GM12878 (cell line): Measurements from ENCODE around the gene TIMP4.

Experiments
- CTCF ChIP-seq, 3 experiments: IDR thresholded peaks in 2 of 3; conservative IDR thresholded peaks in 1 of 3; 2 replicates each; pipeline ENCODE4 v1.5.1; 2011; ENCODE audit warnings: low read depth in 3 of 3, low read length in 3 of 3, mild to moderate bottlenecking in 3 of 3, control low read depth in 2 of 3, moderate library complexity in 2 of 3, inconsistent platforms in 1 of 3, mixed read lengths in 1 of 3; ENCODE audit not compliant: control insufficient read depth in 2 of 3, insufficient read depth in 1 of 3; ENCODE audit errors: extremely low read depth in 1 of 3
- ETV6 ChIP-seq, 2 experiments: fragments of 450-650 bp in 1 of 2; IDR thresholded peaks in 1 of 2; conservative IDR thresholded peaks in 1 of 2; 2 replicates each; pipeline ENCODE4 v1.6.1; 2014; ENCODE audit warnings: antibody characterized with exemption in 1 of 2, borderline replicate concordance in 1 of 2, low read depth in 1 of 2, mild to moderate bottlenecking in 1 of 2, moderate library complexity in 1 of 2
- NR2F1 ChIP-seq: fragments of 450-650 bp; conservative IDR thresholded peaks from 2 replicates; pipeline ENCODE4 v1.6.1; 2017; ENCODE audit warnings: mild to moderate bottlenecking
- POLR2A ChIP-seq: IDR thresholded peaks from 2 replicates; pipeline ENCODE4 v1.6.1; 2011; ENCODE audit warnings: low read depth, mild to moderate bottlenecking, low read length
- POLR2AphosphoS5 ChIP-seq: IDR thresholded peaks from 2 replicates; pipeline ENCODE4 v1.6.1; 2011; ENCODE audit warnings: mild to moderate bottlenecking, low read length, inconsistent platforms
- RFX5 ChIP-seq: IDR thresholded peaks from 2 replicates; pipeline ENCODE4 v1.6.1; 2011; ENCODE audit warnings: low read depth, low read length, improper control_type of control experiment
- TCF7 ChIP-seq: IDR thresholded peaks from 2 replicates; pipeline ENCODE4 v1.6.1; 2014; ENCODE audit warnings: antibody characterized with exemption, borderline replicate concordance
- USF2 ChIP-seq: IDR thresholded peaks from 2 replicates; pipeline ENCODE4 v1.6.1; 2011; ENCODE audit warnings: low read depth, low read length, improper control_type of control experiment, borderline replicate concordance
- ZBTB4 ChIP-seq: fragments of 450-650 bp; formaldehyde crosslinking; IDR thresholded peaks from 2 replicates; pipeline ENCODE4 v1.4.0; 2022; ENCODE audit warnings: mild to moderate bottlenecking, moderate library complexity
- TF ChIP-seq, protein P1 (sequence below): IDR thresholded peaks from 2 replicates; pipeline ENCODE4 v1.6.1; 2012; ENCODE audit warnings: mild to moderate bottlenecking, low read depth, low read length

GRCh38 chr3:12186046-12186445 is 27.3 kb upstream of the TIMP4 start:
- TF ChIP-seq USF2 = no peak
- no peak for TF ChIP-seq CTCF (IDR thresholded peaks at IDR 0.05 in 2 of 3, conservative IDR thresholded peaks at IDR 0.05 in 1 of 3; ENCODE audit: control insufficient read depth in 2 of 3, extremely low read depth in 1 of 3, insufficient read depth in 1 of 3, low read depth in 3 of 3, low read length in 3 of 3)
- TF ChIP-seq, protein P1, sequence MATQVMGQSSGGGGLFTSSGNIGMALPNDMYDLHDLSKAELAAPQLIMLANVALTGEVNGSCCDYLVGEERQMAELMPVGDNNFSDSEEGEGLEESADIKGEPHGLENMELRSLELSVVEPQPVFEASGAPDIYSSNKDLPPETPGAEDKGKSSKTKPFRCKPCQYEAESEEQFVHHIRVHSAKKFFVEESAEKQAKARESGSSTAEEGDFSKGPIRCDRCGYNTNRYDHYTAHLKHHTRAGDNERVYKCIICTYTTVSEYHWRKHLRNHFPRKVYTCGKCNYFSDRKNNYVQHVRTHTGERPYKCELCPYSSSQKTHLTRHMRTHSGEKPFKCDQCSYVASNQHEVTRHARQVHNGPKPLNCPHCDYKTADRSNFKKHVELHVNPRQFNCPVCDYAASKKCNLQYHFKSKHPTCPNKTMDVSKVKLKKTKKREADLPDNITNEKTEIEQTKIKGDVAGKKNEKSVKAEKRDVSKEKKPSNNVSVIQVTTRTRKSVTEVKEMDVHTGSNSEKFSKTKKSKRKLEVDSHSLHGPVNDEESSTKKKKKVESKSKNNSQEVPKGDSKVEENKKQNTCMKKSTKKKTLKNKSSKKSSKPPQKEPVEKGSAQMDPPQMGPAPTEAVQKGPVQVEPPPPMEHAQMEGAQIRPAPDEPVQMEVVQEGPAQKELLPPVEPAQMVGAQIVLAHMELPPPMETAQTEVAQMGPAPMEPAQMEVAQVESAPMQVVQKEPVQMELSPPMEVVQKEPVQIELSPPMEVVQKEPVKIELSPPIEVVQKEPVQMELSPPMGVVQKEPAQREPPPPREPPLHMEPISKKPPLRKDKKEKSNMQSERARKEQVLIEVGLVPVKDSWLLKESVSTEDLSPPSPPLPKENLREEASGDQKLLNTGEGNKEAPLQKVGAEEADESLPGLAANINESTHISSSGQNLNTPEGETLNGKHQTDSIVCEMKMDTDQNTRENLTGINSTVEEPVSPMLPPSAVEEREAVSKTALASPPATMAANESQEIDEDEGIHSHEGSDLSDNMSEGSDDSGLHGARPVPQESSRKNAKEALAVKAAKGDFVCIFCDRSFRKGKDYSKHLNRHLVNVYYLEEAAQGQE = no peak
- no peak for TF ChIP-seq NR2F1
- TF ChIP-seq POLR2A = no peak
- no peak for TF ChIP-seq TCF7
- no peak for TF ChIP-seq RFX5
- TF ChIP-seq ZBTB4 (CRISPR knock-in tag) = no peak
- no peak for TF ChIP-seq ETV6 (conservative IDR thresholded peaks at IDR 0.05 in 1 of 2, IDR thresholded peaks at IDR 0.05 in 1 of 2; ENCODE audit: borderline replicate concordance in 1 of 2, low read depth in 1 of 2)
- no peak for TF ChIP-seq POLR2AphosphoS5
